GM19023 (cell line): ENCODE measurements around the gene DELE1.
A peak's percentile ranks its signal among the peaks of the same experiment; 100 is the strongest.

ENCODE experiments used
- ATAC-seq: cut with Tn5 transposase; IDR thresholded peaks from one replicate; pipeline ENCODE4 v1.9.1; 2021; ENCODE audit warnings: mild to moderate bottlenecking, moderate library complexity; ENCODE audit not compliant: unreplicated experiment

The DELE1 gene

DNA sequence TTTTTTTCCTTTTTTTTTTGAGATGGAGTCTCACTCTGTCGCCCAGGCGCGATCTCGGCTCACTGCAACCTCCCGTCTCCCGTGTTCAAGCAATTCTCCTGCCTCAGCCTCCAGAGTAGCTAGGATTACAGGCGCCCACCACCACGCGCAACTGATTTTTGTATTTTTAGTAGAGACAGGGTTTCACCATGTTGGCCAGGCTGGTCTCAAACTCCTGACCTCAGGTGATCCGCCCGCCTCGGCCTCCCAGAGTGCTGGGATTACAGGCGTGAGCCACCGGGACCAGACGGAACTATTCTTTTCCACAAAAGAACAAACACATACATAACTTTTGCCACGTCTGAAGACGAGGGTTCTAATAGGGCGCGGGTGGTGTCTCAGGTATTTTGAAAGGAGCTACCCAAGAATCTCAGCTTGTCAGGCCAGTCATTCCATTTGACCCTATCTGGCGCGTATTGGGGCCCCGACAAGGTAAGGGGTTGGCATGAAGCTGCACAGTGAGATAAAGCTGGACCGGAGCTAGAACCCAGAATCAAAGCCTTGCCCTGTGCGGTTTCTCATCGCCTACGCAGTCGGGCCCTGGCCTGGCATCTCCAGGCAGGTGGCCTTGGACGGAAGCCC lies 734 bp upstream of the DELE1 start:
- peak; percentile 5 for ATAC-seq

DNA sequence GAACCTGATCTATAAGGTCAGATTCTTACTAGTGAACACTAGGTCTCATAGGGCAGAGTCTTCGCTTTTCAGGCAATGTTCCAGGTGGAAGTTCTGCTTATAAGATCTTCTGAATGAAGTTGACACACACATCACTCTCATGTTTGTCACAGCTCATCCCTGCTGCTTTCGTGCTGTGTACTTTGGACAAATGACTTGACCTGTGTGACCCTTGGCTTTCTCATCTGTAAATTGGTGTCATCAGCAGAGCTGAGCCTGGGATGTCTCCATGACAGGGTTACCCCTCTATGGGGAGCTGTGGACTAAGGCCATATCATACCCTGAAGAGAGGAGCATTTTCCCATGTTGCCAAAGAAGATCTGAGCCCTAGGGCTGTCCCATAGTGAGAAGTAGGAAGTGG lies 2.8 kb downstream of the DELE1 start:
- ATAC-seq = no peak

DNA sequence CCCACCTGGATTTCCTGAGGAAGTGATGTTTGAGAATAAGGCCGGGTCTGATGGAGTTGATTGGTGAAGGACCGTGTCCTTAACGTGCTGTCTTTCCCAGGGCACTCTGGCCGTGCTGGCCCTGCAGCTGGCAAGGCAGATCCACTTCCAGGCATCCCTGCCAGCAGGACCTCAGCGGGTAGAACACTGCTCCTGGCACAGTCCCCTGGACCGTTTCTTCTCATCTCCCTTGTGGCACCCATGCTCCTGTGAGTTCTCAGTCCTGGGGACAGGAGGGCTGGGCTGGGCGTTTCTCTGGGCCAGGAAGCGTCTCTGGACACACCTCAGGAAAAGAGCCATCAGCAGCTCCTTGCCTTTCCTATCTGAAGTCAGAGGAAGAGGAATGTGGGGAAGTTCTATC lies 4.4 kb downstream of the DELE1 start:
- ATAC-seq = no peak

DNA sequence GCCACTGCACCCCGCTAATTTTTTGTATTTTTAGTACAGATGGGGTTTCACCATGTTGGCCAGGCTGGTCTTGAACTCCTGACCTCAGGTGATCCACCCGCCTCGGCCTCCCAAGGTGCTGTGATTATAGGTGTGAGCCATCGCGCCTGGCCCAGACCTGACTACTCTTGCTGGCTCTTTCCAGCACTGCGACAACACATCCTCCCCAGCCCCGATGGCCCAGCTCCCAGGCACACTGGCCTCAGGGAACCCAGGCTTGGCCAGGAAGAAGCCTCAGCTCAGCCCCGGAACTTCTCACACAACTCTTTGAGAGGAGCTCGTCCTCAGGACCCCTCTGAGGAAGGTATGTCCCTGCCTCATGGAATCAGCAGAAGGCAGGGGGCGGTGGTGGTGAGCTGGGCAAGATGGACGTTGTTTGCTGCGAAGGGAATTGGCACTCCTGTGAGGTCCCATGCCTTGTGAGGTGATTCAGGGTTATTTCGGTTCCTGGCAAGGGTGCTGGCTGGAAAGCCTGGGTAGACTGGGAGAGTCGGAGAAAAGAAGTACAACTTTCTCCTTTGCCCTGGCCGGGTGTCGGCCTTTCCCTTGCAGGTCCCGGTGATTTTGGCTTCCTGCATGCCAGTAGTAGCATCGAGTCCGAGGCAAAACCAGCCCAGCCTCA lies 5.9 kb downstream of the DELE1 start:
- no peak for ATAC-seq

DNA sequence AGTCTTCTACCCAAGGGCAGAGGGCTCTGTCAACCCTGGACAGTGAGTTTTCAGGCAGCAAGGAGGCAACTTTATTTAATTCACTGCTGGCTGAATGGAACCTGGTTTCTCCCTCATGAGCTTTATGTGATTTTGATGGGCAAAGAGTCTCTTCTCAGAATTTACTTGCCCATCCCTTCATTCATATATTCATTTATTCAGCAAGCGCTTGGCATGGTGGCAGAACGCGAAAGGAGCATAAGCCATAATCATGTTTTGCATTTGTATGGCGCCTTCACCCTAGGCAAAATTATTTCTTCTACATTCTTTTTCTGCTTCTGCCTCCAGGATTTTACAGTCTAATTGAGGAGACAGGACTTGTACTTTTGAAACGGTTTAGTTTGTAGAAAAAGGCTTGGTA lies 8.0 kb downstream of the DELE1 start:
- no peak for ATAC-seq

DNA sequence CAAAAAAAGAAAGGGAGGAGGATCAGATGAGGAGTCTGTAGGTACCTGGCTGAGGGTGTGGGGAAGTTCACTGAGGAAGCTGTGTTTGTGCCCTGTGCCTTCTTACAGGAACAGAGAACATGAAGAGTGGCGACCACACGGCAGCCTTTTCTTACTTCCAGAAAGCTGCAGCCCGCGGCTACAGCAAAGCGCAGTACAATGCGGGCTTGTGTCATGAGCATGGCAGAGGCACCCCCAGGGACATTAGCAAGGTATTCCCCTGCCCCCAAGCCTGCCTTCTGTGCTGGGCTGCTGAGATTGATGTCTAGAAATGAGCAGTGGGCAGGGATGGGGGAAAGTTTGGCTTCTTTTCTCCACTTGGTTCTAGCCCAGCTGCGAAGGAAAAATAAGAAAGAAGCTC lies 9.5 kb downstream of the DELE1 start:
- ATAC-seq = no peak

- ATAC-seq = no peak
Measured at GRCh38 chr5:141934099-141934844, 10.6 kb downstream of the DELE1 start.

- no peak for ATAC-seq
Measured at GRCh38 chr5:141935538-141935937, 11.9 kb downstream of the DELE1 start.

DNA sequence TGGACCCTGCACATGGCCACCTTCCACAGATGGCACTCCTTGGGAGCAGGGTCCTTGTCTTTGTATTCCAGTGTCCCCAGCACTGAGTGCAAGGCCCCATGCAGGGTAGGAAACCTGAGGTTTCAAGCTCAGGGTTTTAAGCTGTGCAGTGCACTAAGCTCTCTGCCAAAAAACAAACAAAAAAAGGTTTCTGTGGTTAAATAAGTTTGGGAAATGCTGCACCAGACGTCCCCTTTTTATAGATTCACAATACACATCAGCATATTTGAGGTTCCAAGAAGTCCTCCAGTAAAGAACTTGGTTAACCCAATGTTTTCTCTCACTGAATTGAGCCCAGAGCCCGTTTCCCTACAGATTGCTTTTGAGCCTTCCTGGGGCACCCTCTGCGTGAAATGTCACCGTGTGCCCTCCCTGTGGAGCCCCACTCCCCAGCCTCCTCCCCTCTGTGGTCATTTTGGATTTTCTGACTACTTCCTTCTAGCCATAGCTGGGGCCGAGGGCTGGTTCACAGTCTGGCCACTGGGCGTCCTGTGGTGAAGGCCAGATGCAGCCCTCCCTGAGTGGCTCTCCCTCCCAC lies 17.1 kb downstream of the DELE1 start:
- no peak for ATAC-seq

DNA sequence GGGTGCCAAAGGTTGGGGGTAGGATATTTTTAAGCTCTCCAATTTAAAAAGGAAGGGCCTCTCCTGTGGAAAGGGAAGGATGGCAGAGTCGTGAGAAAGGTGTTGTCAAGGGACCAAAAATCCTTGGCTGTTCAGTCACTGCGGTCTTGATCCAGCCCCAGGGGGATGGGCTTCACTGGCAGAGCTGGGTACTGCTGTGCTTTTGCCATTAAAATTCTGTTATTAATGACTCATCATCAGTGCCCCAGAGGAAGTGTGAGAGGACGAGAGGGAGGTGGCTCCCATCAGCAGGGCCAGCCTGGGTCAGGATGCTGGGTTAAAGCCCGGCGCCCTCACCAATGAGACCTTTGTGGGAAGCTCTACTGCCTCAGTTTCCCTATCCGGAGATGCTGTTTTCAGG lies 17.6 kb downstream of the DELE1 start:
- no peak for ATAC-seq

- no peak for ATAC-seq
Measured at GRCh38 chr5:141941779-141942178, 18.1 kb downstream of the DELE1 start.

DNA sequence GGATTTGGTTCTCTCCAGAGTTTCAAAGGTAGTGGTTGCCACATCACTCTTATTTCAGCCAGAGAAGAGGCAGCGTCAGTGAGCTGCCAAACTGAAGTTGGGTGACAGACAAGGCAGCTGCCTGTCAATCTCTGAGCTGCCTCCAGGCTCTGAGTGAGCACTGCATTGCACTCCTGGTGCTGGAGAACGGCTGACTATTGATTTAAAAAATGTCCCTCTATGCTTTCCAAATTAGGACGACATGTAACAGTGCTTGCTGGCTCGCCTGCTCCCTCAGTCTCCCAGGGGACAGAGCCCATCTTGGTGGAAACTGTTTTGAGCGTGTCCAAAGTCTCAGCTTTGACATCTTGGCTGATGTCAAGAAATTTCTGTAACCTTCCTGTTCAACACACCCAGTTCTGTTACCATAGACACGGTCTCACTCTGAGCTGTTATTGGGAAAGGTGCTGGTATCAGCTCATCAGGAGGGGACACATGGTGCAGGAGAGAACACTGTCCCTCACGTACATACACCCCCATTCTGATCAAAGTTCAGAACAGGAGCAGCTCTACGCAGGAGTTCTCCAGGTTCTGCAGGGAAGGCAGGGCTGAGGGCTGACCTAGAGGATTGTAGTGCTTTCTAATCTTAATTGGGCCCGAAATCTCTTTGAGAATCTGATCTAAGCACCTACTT lies 18.6 kb downstream of the DELE1 start:
- ATAC-seq = no peak

DNA sequence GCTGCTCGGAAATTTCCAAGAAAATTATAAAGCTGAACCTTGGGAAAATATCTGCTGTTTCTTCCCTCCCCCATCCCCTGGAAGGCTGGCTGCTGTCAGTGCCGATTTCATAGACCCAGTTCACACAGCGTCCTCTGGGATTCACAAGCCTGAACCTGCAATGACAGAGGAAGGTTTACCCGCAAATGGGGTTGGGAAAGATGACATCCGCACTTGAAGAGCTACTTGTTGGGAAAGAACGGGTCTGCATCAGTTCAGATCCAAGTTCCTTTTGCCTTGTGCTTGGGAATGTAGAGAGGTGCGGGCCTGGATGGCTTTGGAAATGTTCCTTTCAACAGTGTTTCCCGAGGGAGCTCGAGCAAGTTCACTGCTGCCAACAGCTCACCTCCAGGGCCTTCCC lies 20.4 kb downstream of the DELE1 start:
- no peak for ATAC-seq

DNA sequence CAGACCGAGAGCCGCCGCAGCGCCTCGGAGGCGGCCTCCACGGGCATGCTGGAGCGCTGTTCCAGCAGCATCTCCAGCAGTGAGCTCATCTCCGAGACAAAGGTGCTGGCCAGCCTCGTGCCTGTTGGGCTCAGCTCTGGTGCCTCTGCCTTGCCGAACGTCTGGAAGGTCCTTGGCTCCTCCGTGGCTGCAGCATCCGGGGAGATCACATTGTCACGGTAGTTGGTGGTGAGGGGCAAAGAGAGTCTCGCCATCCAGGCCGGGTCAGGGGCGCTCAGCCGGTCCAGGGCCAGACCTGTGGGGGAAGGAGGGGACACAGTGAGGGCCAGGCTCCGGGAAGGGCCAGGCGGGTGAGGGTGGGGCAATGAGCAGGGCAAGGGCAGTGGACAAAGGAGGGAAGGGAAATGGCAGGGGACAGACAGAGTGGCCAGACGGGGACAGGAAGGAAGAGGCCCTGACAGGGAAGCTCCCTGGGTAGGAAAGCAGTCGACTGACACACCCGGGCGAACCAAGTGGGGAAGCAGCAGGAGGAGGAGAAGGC lies 21.9 kb downstream of the DELE1 start:
- ATAC-seq = no peak

- no peak for ATAC-seq
Measured at GRCh38 chr5:141947316-141947715, 23.6 kb downstream of the DELE1 start.

- no peak for ATAC-seq
Measured at GRCh38 chr5:141948812-141949211, 25.1 kb downstream of the DELE1 start.

DNA sequence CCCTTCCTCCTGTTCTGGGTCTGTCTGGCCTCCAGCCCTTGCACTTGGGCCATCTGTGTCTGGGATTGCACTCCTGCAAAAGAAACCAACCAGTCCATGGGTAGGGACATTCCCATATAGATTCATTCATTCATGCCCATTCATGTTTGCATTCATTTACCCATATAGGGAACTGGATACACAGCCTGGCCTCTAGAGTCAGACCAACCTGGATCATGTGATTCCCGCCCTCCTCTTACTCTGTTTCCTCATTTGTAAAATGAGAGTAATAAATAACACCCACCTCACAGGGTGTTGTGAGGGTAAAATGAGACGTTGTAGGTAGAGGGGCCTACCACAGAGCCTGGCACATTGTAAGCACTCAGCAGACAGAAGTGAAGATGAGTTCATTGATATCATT lies 25.8 kb downstream of the DELE1 start:
- ATAC-seq = no peak

DNA sequence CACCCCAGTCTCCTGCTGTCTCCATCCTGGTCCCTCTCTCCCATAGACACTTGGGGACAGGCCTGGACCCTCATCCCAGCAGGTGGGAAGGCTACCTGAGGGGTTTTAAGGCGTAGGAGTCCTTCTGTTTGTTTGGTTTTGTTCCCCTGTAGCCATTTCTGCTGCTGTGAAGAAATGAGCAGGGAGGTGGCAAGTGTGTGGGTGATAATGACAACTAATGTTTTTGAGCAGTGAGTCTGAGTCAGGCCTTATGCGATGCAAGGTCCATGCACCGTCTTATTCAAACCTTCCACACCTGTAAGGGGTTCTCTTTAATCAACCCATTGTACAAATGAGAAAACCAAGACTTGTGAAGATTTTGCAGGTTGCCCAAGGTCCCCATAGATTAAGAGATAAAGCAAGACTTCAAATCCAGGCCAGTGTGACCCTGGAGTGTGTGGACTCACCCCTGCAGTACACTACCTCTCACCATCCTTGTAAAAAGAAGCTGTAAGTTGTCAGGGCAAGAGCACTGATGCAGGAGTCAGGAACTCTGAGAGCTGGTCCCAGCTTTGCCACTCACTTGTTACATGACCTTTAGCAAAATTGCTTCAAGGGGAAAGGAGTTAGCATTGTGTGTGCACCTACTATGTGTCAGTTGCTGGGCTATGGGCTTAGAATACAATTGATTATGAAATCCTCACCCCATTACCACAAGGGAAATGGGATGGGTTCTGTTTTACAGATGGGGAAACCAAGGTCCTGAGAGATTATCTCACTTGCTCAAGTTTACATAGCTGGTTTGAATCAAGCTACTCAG lies 26.7 kb downstream of the DELE1 start:
- ATAC-seq = no peak

DNA sequence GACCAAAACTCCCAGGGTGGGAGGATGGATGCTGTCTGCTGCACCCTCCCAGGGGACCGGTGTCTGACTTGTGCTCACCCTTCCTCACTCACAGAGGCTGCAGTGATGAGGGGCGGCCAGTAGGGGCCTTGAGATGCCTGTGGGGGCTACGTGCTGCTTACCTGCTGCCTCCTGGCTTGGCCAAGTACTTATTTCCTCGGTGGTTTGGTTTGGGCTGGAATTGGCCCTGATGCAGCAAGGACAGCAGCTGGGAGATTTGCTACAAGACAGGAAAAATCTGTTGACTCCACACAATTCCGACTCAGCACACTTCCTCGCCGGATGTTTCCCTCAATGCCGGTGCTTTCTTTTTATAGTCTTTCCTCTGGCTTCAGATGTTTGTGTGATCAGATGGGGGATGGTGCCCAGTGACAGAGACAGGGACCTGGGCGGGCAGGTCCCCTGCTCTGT lies 27.7 kb downstream of the DELE1 start:
- peak; percentile 64 for ATAC-seq

DNA sequence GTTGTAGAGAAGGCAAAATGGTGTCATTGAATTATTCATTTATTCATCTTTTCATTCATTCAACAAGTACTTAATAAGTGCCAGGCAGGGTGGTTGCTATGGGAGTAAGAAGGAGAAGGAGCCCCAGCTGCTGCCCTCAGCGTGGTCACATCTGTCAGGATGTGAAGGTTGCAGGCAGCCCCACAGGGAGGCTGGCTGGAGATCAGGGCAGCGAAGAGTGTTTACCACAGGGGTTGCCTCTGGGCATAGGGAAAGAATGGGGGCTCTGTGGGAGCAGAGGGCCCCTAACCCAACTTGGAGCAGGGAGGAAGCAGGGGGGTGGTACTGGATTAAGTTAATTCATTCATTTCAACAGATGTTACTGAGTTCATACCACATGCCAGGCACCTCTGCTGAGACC lies 28.3 kb downstream of the DELE1 start:
- no peak for ATAC-seq
